Nucleus accumbens (tissue), 56 donors: ENCODE results near the gene KLF1.

Source experiments
- DNase-seq, 56 donors: peaks; one replicate each; lab custom pipeline; 2025; lab: John Stamatoyannopoulos, UW

The KLF1 gene

GRCh38 chr19:12840091-12841079 lies 46.6 kb downstream of the KLF1 start:
- peak in 17 of 56 donors; percentile 6 to 70 (median 18) for DNase-seq

GRCh38 chr19:12838886-12839756 lies 47.9 kb downstream of the KLF1 start:
- peak in 1 of 56 donors; percentile 6 for DNase-seq

GRCh38 chr19:12838182-12838885 lies 48.7 kb downstream of the KLF1 start, which contains the start of gene MAST1:
MAST1 (plus strand) TSS chr19:12838515; CDS start chr19:12838573, 58 bp downstream.
- peak in 17 of 56 donors; percentile 5 to 55 (median 22) for DNase-seq

- DNase-seq, result peak in 4 of 56 donors; percentile 11 to 15 (median 14)
Measured at GRCh38 chr19:12837225-12837624, 49.8 kb downstream of the KLF1 start.

- no peak for DNase-seq
Measured at GRCh38 chr19:12836529-12836863, 50.5 kb downstream of the KLF1 start.

GRCh38 chr19:12834976-12835757 lies 51.8 kb downstream of the KLF1 start:
- DNase-seq, result peak in 4 of 56 donors; percentile 6 to 39 (median 16)

GRCh38 chr19:12834566-12834943 lies 52.4 kb downstream of the KLF1 start, which contains the start of gene RTBDN:
RTBDN (minus strand) TSS chr19:12834579; CDS start chr19:12829979, 4,600 bp downstream.
- DNase-seq, result no peak
